NCI-H345 treated with DMSO at 0.1 percent for 48 hours (cell line): ENCODE data around the gene TELO2.

Experiments
- DNase-seq: peaks from one replicate; lab custom pipeline; 2025; ENCODE audit not compliant: unreplicated experiment; lab: John Stamatoyannopoulos, UW

TELO2 gene

DNA sequence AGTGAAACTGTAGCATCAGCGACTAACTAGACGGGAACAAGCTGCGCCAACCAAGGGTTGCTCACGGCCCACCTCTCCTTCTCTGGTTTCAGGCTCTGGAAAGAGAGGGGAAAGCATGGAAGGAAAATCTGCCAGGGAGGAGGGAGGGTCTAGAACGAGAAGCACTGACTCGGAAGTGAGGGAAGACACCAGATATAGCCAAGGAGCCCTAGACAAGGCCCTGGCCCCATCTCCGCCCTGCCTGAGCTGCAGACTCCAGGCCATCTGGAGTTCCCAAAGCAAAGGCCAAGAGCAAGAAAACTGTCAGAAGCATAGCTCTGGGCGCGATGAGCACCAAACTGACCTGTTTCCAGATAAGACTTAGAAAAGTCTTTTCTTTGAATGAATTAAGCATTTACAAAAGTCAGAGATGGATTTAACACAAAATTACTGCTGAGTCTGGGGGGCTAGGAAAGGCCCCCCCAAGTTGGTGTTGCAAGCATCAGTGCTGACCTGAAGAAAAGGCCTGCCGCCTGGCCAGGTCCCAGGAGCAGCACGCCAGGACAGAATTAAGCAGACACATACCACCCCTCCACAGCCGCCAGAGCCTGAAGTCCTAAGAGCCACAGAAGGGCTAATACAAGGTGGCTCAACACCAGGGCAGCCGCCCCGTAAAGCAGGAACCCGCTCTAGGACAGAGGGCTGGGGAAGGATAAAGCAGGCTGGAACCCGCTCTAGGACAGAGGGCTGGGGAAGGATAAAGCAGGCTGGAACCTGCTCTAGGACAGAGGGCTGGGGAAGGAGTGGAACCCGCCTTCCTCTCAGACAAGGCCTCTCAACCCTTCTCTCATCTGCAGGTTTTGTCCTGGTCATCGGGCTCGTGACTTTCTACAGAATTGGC lies 61.0 kb downstream of the TELO2 start:
- no peak for DNase-seq

- DNase-seq, result no peak
These were observed 61.8 kb downstream of the TELO2 start for GRCh38 chr16:1554826-1555445.

DNA sequence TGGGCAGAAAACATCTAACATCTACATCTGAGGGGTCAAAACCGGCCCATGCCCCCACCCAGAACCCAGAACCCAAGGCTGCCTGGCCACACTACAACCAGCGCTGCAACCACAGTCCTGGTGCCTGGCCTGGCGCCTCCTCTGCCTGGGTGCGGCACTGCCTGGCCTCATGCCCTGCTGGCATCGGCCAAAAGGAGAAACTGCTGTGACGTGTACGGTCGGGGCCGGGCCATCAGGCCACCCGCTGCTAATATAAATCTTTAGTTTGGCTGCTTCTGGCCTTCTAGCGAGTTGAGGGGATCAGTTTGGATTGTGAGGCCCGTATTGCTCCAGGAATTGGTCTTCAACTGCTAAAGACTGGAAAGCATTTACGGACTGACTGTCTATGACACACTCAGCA lies 63.1 kb downstream of the TELO2 start:
- DNase-seq, result no peak

- no peak for DNase-seq
These were observed 63.9 kb downstream of the TELO2 start for GRCh38 chr16:1557074-1557473.

- DNase-seq, result no peak
These were observed 64.4 kb downstream of the TELO2 start for GRCh38 chr16:1557576-1557975.

DNA sequence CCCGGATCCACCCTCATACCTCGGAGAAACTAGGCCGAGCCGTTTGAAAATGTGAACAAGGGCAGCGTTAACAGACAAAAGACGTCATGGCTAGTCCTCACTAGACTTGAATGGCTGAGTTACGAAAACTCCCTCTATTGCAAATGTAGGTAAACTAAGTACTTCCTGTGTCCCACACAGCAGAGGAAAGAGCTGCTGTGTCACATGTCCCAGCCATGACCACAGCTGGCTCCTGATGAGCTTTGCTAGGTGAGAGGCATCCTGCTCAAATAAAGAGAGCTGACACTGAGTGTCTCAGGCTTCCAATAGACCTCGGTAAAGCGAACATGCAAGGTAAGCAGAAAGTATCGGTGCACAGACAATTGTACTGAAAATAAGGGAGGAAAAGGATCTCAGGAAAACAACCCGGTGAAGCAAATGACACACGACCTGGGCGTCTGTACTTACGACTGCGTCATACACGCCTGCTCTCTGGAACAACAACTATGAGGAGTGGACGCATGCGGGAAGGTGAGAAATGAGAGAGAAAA lies 66.4 kb downstream of the TELO2 start:
- DNase-seq, result no peak
